H7 (cell line): ENCODE results near the gene JUN. TPM values are rescaled to one million over a fixed set of nuclear protein-coding genes. Genes with fewer than 3 reads are reported as not detected.
"Not testable (repeated sequence)": the region's sequence is repeated elsewhere in the genome, so short reads cannot be mapped to it uniquely, and the experiment has no call there.

Experiments
- DNase-seq: peaks from one replicate; pipeline ENCODE4 v3.0.0; 2012
- H3K27me3 ChIP-seq: 2 replicates; pipeline ENCODE4 v1.6.0; 2011; ENCODE audit warnings: mild to moderate bottlenecking, low read length; ENCODE audit not compliant: control insufficient read depth, insufficient read depth
- H3K36me3 ChIP-seq: replicated peaks from 2 replicates; pipeline ENCODE4 v1.5.1; 2011; ENCODE audit warnings: low read length; ENCODE audit not compliant: control insufficient read depth, insufficient read depth
- H3K4me3 ChIP-seq: 2 replicates; pipeline ENCODE4 v1.5.1; 2011; ENCODE audit warnings: low read depth, mild to moderate bottlenecking, control low read depth, low read length, moderate library complexity; ENCODE audit not compliant: insufficient read depth
- total RNA-seq: library from RNA; depleted of rRNA; stranded (reverse); fragments of >200 nt; shearing (Covaris generic); gene quantifications from 2 replicates; pipeline ENCODE4 v1.2.3, GENCODE V29; 2014

JUN gene
- total RNA-seq, 1 experiment from 2014 or later = 37.1 TPM

- Histone ChIP-seq H3K36me3 (no peaks in the 10 kb centered on the region), H3K27me3 (peaks cover 5% of the 10 kb centered on the region), H3K4me3 (peak overlapping the region; percentile 48)
- peak; percentile 86 for DNase-seq
These were observed 30.6 kb upstream of the JUN start for GRCh38 chr1:58814251-58815068.

- Histone ChIP-seq H3K4me3 (no peak overlapping the region), H3K27me3 (peaks cover 5% of the 10 kb centered on the region), H3K36me3 (no peaks in the 10 kb centered on the region)
- peak; percentile 28 for DNase-seq
These were observed 30.0 kb upstream of the JUN start for GRCh38 chr1:58813801-58814200.

GRCh38 chr1:58813361-58813760 is 29.5 kb upstream of the JUN start:
- Histone ChIP-seq H3K4me3 (no peak overlapping the region), H3K36me3 (no peaks in the 10 kb centered on the region), H3K27me3 (peaks cover 5% of the 10 kb centered on the region)
- no peak for DNase-seq

DNA sequence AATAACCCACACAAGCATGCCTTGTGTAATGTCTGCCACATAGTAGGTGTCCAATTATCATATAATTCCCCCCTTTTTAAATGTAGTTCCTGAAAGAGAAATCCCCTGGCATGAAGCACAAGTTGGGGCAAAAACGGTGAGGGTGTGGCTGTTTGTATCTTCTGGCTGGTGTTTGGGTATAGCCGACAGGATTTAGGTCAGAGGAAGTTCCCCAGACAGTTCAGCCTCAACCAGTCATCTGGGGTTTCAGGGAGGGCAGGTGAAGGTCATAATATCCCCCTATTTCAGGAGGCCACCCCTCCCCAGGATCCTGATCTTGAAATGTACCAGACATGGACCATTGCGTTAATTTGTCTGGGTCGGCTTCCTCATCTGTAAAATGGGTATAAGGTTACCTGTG is 29.1 kb upstream of the JUN start:
- DNase-seq = no peak
- peaks cover 5% of the 10 kb centered on the region for H3K27me3 ChIP-seq
- no peak overlapping the region for H3K4me3 ChIP-seq
- no peaks in the 10 kb centered on the region for H3K36me3 ChIP-seq

DNA sequence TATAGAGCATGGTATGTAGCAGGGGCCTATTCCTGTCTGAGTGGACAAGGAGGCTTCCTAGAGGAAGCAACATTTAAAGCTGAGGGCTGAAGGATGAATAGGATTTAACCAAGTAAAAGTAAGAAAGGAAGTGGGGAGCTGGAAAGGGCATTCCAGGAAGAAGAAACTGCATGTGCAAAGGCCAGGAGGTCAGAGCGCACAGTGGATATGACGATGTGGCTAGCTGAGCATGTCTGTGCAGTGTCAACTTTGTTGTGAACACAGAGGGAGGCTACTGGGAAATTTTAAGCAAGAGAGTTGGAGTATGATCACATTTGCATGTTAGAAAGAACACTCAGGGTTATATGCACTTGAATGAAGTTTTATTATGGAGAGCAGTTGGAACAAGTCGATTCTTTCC is 28.6 kb upstream of the JUN start:
- H3K36me3 ChIP-seq = no peaks in the 10 kb centered on the region
- H3K27me3 ChIP-seq = peaks cover 5% of the 10 kb centered on the region
- no peak overlapping the region for H3K4me3 ChIP-seq
- DNase-seq = no peak

- Histone ChIP-seq H3K27me3 (peaks cover 5% of the 10 kb centered on the region), H3K4me3 (no peak overlapping the region), H3K36me3 (no peaks in the 10 kb centered on the region)
- no peak for DNase-seq
These were observed 27.5 kb upstream of the JUN start for GRCh38 chr1:58811303-58811702.

DNA sequence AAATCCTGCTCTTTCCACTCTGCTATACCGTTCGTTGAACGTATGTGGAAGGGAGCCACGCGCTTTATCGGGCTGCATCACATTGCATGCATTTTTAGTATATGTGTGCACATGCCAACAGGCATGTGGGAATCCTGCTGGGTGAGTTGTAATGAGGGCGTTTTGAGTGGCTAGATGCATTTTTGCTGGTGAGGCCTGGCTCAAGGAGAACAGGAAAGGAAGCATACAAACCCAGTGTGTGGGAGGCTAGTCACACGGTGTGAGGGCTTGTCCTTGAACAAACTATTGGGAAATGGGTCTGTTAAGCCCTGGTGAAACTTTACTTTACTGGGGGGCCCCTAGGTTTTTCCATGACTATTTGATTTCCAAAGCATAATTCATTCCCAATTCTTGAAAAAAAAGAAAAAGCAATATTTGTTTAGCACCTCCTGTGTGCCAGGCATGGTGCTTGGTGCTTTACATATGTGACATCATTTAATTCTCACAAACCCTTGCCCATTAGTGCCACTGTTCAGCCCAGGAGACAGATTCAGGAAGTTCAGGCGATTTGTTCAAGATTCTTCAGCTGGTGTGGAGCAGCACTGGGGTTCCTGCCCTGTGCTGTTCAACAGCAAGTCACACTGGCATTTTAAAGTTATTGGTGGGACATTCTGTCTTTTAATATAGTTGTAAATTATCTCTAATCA is 25.6 kb upstream of the JUN start:
- no peaks in the 10 kb centered on the region for H3K36me3 ChIP-seq
- H3K27me3 ChIP-seq = no peaks in the 10 kb centered on the region; the same call in 1 of the 2 replicates
- no peak for DNase-seq
- no peak overlapping the region for H3K4me3 ChIP-seq

- H3K27me3 ChIP-seq = no peaks in the 10 kb centered on the region; the same call in 1 of the 2 replicates
- no peaks in the 10 kb centered on the region for H3K36me3 ChIP-seq
- no peak for DNase-seq
- no peak overlapping the region for H3K4me3 ChIP-seq
These were observed 24.2 kb upstream of the JUN start for GRCh38 chr1:58808077-58808476.

DNA sequence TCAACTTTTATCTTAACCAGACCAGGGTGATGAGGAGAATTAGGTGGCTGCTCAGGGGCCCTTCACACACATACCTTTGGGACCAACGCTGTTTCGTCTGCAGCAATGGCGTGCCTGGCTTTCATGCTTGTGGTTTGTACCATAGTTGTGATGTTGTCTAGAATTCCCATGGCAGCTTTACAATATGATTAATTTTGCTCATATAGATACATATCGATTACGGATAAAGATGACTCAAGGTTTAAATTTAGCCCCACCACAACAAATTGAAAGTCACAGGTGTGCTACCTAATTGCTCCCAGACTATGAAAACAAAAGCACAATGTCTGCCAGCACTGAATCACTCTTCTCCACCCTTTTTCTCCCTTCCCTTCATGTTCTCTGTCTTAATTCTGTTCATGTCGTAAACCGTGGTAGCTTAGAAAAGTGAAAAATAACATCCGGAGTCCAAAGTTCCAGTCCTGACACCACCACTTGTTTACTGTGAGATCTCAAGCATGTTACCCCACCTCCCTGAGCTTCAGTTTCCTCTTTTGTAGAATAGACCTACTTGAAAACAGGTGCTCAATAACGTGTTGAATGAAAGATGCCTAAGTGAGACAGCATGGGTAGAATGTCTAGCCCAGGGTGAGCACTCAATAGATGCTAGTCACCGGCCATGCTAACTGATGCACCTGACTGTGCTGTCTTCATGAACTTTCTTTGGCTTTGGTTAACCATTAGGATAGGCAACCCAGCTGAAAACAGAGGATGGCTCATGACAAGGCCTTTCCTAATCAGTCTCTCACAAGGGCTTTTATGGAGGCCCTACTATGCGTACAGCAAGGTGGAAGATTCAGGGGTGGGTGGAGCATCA is 22.1 kb upstream of the JUN start:
- no peak overlapping the region for H3K4me3 ChIP-seq
- no peak for DNase-seq
- no peaks in the 10 kb centered on the region for H3K36me3 ChIP-seq
- H3K27me3 ChIP-seq = no peaks in the 10 kb centered on the region; the same call in 1 of the 2 replicates

- Histone ChIP-seq H3K4me3 (no peak overlapping the region), H3K27me3 (no peaks in the 10 kb centered on the region; the same call in 1 of the 2 replicates), H3K36me3 (no peaks in the 10 kb centered on the region)
- DNase-seq = no peak
These were observed 21.2 kb upstream of the JUN start for GRCh38 chr1:58804853-58805565.

DNA sequence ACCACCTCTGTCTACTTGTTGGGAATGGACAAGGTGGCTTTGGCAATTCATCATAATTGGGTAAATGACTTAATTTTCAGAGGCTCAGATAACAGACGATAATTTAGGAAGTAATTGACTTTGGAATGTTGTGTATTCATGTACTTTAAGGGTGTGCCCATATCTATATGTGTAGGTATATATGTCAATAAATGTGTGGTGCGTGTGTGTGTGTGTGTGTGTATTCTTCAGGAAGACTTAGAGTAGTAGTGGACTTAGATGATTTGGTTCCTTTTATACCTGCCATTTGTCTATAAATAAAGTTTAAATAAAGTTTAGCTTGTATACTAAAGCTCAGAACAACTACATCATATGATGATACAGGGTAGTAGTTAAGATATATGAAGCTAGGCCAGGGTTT is 20.0 kb upstream of the JUN start:
- no peaks in the 10 kb centered on the region; the same call in 1 of the 2 replicates for H3K27me3 ChIP-seq
- H3K36me3 ChIP-seq = no peaks in the 10 kb centered on the region
- no peak overlapping the region for H3K4me3 ChIP-seq
- DNase-seq = no peak

DNA sequence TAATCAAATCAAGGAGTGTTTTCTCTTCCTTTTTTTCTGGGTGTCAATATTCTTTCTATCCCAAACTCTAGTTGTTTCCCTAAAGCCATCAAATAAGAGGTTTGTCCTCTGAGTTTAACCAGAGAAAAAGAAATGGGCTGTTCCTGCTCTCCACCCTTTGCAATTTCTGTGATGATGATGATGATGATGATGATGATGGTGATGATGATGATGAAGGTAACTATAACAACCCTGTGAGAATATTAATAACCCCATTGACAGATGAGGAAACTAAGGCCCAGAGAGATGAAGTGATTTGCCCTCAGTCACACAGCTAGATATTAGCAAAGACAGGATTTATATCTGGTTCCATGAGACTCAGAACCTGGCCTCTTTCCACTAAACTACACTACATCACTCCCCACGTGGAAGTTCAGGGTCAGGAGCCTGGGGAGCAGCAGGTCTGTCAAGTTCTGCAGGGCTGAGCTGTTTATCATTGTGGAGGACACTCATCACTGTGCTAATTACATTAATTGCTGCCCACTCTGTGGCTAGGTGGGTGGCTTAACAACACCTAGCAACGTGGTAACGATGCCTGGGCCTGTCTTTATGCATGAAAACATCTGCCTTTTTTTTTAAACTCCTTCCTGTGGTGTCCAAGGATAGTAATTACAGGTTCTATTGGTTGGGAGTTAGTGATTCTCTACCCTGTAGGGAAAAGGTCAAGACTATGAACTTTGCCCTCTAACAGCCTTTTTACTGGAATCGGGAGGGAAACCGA is 19.0 kb upstream of the JUN start:
- Histone ChIP-seq H3K27me3 (no peaks in the 10 kb centered on the region; the same call in 1 of the 2 replicates), H3K4me3 (no peak overlapping the region), H3K36me3 (no peaks in the 10 kb centered on the region)
- no peak for DNase-seq

- DNase-seq, H3K27me3 ChIP-seq, H3K36me3 ChIP-seq, H3K4me3 ChIP-seq: not testable (repeated sequence)
These were observed 17.4 kb upstream of the JUN start for GRCh38 chr1:58801286-58801685.
